ENCODE results near the gene DGKG.

Gene DGKG

GRCh38 chr3:186275436-186275835 is 86.6 kb downstream of the DGKG start:
- DNase-seq (ENCODE audit: low read depth in 3 of 3) = no peak

GRCh38 chr3:186273586-186273985 is 88.4 kb downstream of the DGKG start:
- no peak for DNase-seq (ENCODE audit: low read depth in 3 of 3)

GRCh38 chr3:186270701-186271100 is 91.3 kb downstream of the DGKG start:
- DNase-seq (ENCODE audit: low read depth in 3 of 3) = no peak

DNA sequence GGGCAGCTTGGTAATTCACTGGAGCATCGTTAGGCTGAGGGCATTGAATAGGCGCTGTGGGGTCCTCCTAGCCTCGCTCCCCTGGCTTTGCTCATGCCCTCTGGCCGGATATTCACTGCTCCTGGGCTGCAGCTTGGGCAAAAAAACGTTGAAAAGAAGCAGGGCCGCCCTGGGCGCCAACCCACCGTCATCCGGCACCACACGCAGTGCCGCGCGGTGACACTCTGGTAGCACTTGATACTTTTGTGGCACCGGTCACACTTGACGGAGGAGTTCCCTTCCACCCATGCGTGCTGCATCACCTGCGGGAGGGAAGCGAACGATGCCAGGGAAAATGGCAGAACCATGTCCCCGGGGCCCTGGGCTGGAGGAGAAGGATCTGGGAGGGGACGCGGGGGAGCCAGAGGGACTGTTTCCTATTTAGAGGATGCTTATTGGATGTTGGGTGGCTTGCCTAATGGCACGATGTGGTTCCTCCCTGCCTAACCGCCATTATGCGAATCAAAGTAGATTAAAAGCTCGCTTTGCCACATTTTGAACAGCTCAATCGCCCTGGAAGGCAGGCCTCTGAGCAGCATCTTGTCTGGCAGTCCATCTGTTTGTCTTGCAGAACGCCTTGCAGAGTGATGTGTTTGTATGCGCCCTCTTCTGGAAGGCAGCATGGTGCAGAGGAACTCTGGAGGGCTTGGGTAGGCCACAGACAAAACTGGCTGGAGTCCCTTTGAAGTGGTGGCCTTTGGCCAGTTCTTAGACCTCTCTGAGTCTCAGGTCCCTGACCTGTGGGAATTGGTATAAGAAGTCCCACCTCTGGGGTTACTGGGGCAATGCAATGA is 93.2 kb downstream of the DGKG start:
- DNase-seq (ENCODE audit: low read depth in 3 of 3) = no peak

GRCh38 chr3:186267758-186268157 is 94.3 kb downstream of the DGKG start:
- DNase-seq (ENCODE audit: low read depth in 3 of 3) = no peak

DNA sequence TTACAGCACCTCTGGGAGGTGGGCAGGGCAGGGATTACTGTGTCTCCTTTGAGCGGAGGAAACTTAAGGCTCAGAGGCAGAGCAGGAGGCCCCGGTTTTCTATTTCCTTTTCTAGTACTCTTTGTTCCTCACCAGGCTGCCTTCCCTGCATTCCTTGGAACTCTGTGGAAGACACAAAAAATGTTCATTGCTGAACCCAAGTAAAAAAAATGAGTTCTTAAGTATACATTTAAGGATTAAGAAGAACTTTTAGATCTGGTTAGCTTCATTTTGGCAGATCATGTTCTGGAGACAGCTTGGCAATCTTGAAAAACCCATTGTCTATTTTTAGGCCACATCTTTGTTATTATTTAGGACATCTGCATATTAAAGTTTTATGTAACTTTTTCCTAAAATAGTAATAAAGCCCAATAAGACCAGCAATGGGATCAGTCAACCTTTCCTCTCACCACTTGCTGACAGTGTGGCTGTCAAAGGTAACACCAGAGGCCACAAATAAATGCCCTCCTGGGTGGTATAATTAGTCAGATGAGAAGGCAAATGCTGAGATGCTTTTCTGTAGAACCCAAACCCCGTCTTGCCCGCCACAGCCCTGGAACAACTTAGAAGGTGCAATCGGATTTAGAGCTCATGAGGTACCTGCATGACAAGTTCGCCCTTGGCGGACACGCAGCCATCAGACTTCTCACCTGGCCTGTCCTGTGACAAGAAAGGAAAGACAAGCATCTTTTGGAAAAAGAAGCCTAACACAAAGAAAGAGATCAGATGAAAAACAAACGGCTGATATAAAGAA is 97.2 kb downstream of the DGKG start:
- no peak for DNase-seq (ENCODE audit: low read depth in 3 of 3)

- DNase-seq (ENCODE audit: low read depth in 3 of 3) = no peak
Measured at GRCh38 chr3:186261638-186262037, 100.4 kb downstream of the DGKG start.

DNA sequence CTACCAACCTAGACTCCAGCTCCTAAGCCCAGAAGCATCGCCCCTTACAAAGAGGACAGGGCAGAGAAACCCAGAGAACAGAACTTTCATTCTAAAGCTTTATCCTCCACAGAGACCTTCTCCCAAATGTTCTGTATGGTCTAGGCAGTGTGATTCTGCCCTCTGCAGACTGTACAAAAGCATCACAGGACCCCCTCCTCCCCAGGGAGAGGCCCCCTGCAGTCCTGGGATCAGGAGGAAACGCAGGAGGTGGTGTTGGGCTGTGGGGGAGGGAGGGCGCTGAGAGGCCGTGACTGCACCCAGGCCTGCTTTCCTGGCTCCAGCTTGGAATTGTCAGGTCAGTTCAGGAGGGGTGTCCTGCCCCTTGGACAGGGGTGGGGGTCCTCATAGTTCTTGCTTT is 101.3 kb downstream of the DGKG start:
- no peak for DNase-seq (ENCODE audit: low read depth in 3 of 3)

GRCh38 chr3:186259612-186260383 is 102.2 kb downstream of the DGKG start:
- peak; percentile 39 to 44 (median 42) for DNase-seq (ENCODE audit: low read depth in 3 of 3)

DNA sequence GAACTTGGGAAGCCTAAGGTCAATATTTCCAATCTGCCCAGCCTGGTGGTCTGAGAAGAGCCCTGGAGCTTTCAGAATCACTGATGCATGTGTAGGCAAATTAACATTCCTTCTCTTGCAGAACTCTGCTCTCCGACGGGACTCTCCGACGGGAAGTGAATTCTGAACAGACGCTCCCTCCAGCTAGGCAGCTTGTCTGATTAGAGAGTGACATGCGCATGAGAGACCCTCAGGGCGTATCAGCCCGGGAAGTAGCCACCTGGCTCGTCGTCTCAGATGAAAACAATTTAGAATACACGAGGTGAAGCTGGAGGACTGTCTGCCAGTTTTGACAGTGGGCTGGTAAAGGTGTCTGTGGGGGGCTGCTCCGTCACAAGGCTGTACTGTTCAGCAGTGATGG is 103.1 kb downstream of the DGKG start:
- no peak for DNase-seq (ENCODE audit: low read depth in 3 of 3)

GRCh38 chr3:186257866-186258265 is 104.2 kb downstream of the DGKG start:
- no peak for DNase-seq (ENCODE audit: low read depth in 3 of 3)

GRCh38 chr3:186255703-186256331 is 106.2 kb downstream of the DGKG start:
- no peak for DNase-seq (ENCODE audit: low read depth in 3 of 3)

GRCh38 chr3:186254676-186255650 is 107.1 kb downstream of the DGKG start:
- no peak for DNase-seq (ENCODE audit: low read depth in 3 of 3)

DNA sequence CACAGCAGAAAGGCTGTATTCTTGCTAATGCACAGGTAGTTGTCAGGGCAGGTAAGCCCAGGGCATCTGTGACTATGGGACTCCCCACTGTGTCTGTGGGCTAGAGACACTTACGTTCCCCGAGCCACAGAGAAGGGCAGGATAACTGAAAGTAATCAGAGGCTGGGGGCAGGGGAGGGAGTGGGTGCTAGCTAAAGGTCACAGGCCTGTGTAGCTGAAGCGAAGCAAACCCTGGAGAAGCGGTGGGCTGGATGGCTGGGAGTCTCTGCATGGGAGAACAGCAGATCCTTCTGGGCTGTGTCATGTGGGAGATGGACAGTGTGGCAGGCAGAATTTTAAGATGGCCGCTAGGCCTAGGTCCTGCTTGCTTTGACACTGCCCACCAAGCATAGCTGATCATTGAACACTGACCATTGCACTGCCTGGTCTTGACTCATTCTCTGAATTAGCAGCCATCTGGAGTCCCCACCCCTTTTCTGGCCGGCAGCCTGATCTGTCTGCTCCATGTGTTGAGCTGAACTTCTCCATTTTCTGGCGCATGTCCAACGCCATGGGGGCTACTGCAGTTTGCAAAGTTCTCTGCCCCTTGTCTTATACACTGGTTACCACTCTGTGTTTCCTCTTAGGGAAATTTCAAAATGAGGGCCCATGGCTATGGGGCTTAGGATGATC is 110.0 kb downstream of the DGKG start:
- no peak for DNase-seq (ENCODE audit: low read depth in 3 of 3)

DNA sequence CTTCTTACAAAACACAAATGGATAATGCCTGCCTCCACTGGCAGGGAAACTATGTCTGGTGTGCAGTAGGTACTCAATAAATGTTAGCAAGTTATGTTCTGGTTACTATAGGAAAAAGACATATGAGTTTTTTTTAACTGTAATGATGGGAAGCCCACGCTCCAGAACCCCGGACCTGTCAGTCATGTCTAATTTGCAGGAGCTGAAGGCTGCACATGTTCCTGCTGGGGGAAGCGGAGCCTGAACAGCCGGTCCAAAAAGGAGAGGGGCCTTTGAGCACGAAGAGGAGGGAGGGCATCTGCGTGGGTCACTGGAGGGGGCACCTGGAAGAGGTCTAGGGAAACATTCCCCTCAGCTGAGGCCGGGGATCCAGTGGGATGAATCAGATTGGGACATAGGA is 113.2 kb downstream of the DGKG start:
- no peak for DNase-seq (ENCODE audit: low read depth in 3 of 3)

DNA sequence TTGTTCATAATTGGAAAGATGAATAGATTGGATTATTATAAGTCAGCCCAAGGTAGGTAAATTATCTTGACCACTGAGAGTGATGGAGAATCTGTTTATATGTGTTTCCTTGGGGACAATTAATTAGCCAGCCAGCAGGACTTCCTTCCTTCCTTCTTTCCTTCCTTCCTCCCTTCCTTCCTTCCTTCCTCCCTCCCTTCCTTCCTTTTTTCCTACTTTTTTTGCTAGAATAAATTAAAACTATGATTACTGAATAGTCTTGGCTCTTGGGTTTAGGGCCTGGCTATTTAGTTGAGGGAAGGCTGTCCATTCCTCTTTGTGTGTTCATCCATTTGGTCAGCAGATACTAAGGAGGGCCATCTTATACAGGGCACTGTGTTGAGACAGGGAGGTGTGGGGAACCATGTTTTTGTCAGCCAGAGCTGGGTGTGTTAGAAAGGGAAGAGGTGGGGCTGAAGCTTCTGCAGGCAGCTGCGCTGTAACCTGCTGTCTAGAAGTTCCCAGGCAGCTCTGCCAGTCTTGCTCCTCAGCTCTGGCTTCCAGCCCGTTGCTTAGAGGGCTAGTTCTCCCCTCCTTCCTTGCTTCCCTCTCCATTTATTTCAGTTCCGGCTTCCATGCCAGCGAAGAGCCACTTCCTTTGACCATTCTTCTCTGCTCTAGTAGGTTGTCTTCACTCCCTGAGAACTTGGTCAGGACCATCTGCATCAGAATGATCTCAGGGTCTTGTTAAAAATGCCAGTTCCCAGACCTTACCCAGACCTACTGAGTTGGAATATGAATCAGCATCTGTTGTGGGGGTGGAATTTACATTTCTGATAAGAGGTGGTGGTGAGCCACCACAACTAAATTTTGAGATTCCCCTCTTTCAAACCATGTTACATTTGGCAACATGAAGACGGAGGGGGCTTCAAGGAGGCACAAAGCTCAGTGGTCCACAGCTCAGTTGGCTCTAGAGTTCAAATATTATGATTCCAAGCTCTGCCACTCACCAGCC is 113.9 kb downstream of the DGKG start:
- no peak for DNase-seq (ENCODE audit: low read depth in 3 of 3)

DNA sequence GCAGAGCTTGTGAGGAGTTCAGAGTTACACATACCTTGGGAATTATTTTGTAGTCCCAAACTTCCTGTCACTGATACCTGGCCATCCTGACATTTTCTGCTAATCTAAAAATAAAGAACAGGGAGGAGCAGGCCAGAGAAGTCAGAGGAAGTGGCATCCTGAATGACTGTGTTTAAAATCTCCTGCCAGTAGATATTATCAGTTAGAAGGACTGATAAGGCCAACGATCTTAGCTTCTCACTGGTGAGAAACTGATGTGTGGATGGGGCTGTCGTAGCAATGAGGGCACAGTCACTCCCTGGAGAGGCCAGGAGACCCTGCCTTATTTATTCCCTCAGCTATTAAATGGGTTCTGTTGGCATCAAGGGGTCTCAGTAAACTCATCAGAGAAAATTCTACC is 115.1 kb downstream of the DGKG start:
- DNase-seq (ENCODE audit: low read depth in 3 of 3) = no peak

- DNase-seq (ENCODE audit: low read depth in 3 of 3) = no peak
Measured at GRCh38 chr3:186244016-186244415, 118.0 kb downstream of the DGKG start.

Data from stimulated activated CD4-positive, alpha-beta T cell treated with anti-CD3 and anti-CD28 coated beads, TNF-alpha, amount 100 ng/mL, for 4 hours (primary cell).